C4-2B (cell line): ENCODE results near the gene ARMC8.

ENCODE experiments used
- ZFX ChIP-seq: fragments of 450-650 bp; IDR thresholded peaks from 2 replicates; pipeline ENCODE4 v1.6.1; 2017
- TF ChIP-seq, protein P1 (sequence below): fragments of 450-650 bp; conservative IDR thresholded peaks from 2 replicates; pipeline ENCODE4 v1.5.1; 2017; ENCODE audit warnings: mild to moderate bottlenecking

GRCh38 chr3:138222942-138223287 lies 35.8 kb downstream of the ARMC8 start:
- TF ChIP-seq, protein P1, sequence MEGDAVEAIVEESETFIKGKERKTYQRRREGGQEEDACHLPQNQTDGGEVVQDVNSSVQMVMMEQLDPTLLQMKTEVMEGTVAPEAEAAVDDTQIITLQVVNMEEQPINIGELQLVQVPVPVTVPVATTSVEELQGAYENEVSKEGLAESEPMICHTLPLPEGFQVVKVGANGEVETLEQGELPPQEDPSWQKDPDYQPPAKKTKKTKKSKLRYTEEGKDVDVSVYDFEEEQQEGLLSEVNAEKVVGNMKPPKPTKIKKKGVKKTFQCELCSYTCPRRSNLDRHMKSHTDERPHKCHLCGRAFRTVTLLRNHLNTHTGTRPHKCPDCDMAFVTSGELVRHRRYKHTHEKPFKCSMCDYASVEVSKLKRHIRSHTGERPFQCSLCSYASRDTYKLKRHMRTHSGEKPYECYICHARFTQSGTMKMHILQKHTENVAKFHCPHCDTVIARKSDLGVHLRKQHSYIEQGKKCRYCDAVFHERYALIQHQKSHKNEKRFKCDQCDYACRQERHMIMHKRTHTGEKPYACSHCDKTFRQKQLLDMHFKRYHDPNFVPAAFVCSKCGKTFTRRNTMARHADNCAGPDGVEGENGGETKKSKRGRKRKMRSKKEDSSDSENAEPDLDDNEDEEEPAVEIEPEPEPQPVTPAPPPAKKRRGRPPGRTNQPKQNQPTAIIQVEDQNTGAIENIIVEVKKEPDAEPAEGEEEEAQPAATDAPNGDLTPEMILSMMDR: no peak
- TF ChIP-seq ZFX: no peak
